Peyer's patch (tissue), 4 donors: ENCODE data around the gene FAM20A. TPM values are rescaled to one million over a fixed set of nuclear protein-coding genes. Genes with fewer than 3 reads are reported as not detected.

Experiments used
- DNase-seq, 3 donors: peaks; one replicate each; pipeline ENCODE4 v3.0.0-alpha.2; 2017 to 2019
- H3K27ac ChIP-seq, 4 donors: fragments of 200-600 bp; sonication (generic); one replicate each; pipeline ENCODE4 v1.5.1; 2016 to 2019
- H3K27me3 ChIP-seq, 2 donors: fragments of 200-600 bp; sonication (generic); one replicate each; pipeline ENCODE4 v1.5.1; 2019
- H3K36me3 ChIP-seq, 3 donors: fragments of 200-600 bp; sonication (generic); one replicate each; pipeline ENCODE4 v1.5.1; 2016 to 2019
- H3K4me1 ChIP-seq, 4 donors: fragments of 200-600 bp; sonication (generic); one replicate each; pipeline ENCODE4 v1.5.1; 2016 to 2019
- H3K4me3 ChIP-seq, 4 donors: fragments of 200-600 bp; sonication (generic); 1 replicate in 3 of 4; 2 replicates in 1 of 4; pipeline ENCODE4 v1.5.1; 2016 to 2019; ENCODE audit warnings: mild to moderate bottlenecking in 1 of 4
- H3K9me3 ChIP-seq, 4 donors: fragments of 200-600 bp; sonication (generic); one replicate each; pipeline ENCODE4 v1.5.1; 2016 to 2019; ENCODE audit warnings: mild to moderate bottlenecking in 1 of 4
- CTCF ChIP-seq, 6 experiments: fragments of 450-650 bp in 4 of 6; fragments of 200-600 bp in 2 of 6; sonication (generic) in 1 of 6; IDR thresholded peaks; one replicate each; pipeline ENCODE4 v1.5.1; 2017 to 2019; ENCODE audit warnings: antibody characterized with exemption in 6 of 6, mild to moderate bottlenecking in 3 of 6, moderate library complexity in 1 of 6
- POLR2A ChIP-seq, 2 donors: fragments of 450-650 bp; IDR thresholded peaks; one replicate each; pipeline ENCODE4 v1.5.1; 2017; ENCODE audit warnings: antibody characterized with exemption in 2 of 2, mild to moderate bottlenecking in 2 of 2, moderate library complexity in 2 of 2
- total RNA-seq, 4 donors: library from RNA; depleted of rRNA; stranded (reverse); fragments of >200 nt; gene quantifications; one replicate each; pipeline ENCODE4 v1.1.0, GENCODE V29; 2016

FAM20A gene
- total RNA-seq, 4 donors from 2014 or later, result 2.4 to 3.5 (median 2.5) TPM; not detected in 1

GRCh38 chr17:68580236-68580770 is 20.9 kb downstream of the FAM20A start:
- no peaks in the 10 kb centered on the region for H3K36me3 ChIP-seq
- H3K4me1 ChIP-seq, result no peaks in the 10 kb centered on the region
- TF ChIP-seq POLR2A (IDR thresholded peaks at IDR 0.05) (no peak), CTCF (IDR thresholded peaks at IDR 0.05) (no peak)
- H3K4me3 ChIP-seq, result no peak overlapping the region
- DNase-seq, result no peak
- H3K27me3 ChIP-seq, result no peaks in the 10 kb centered on the region
- peak overlapping the region in 3 of 4 donors; percentile 25 to 44 (median 33) for H3K27ac ChIP-seq
- H3K9me3 ChIP-seq, result no peaks in the 10 kb centered on the region

DNA sequence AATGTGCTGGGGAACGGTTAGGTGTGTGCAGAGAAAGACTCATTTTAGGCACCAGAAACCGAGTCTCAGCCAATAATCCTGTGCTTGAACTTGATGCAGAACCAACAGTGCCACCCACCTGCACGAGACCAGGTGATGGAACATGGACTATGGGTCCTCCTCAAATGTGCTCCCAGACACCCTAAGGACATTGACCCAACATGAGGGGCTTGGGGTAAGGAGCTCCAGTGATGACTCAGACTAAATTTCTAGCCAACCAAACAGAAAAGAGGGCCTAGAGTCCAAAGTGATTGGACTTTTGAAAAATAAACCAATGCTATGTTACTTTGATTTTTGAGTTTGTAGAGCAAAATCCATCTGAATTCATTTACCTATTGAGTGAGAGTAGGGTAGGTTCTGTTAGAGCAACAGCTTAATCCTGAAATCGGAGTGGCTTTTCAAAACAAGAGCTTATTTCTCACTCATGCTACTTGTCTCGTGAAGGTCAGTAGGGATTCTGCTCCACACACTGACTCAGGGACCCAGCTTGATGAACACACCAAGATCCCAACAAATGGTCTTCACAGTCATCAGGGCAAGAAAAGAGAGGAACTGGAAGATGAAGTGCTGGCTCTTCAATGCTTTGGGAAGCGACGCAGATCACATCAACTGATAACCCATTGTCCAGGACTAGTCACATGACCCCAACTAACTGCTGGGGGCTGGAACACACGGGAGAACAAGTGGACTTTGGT is 21.8 kb downstream of the FAM20A start:
- H3K4me3 ChIP-seq, result no peak overlapping the region
- H3K27me3 ChIP-seq, result no peaks in the 10 kb centered on the region
- H3K36me3 ChIP-seq, result no peaks in the 10 kb centered on the region
- no peaks in the 10 kb centered on the region for H3K9me3 ChIP-seq
- DNase-seq, result no peak
- H3K4me1 ChIP-seq, result no peaks in the 10 kb centered on the region
- TF ChIP-seq CTCF (IDR thresholded peaks at IDR 0.05) (no peak), POLR2A (IDR thresholded peaks at IDR 0.05) (no peak)
- no peak overlapping the region for H3K27ac ChIP-seq

GRCh38 chr17:68578236-68578635 is 22.9 kb downstream of the FAM20A start:
- no peaks in the 10 kb centered on the region for H3K4me1 ChIP-seq
- DNase-seq, result no peak
- H3K4me3 ChIP-seq, result no peak overlapping the region
- H3K9me3 ChIP-seq, result no peaks in the 10 kb centered on the region
- TF ChIP-seq POLR2A (IDR thresholded peaks at IDR 0.05), result no peak
- TF ChIP-seq CTCF (IDR thresholded peaks at IDR 0.05), result no peak
- no peaks in the 10 kb centered on the region for H3K36me3 ChIP-seq
- no peak overlapping the region for H3K27ac ChIP-seq
- no peaks in the 10 kb centered on the region for H3K27me3 ChIP-seq

DNA sequence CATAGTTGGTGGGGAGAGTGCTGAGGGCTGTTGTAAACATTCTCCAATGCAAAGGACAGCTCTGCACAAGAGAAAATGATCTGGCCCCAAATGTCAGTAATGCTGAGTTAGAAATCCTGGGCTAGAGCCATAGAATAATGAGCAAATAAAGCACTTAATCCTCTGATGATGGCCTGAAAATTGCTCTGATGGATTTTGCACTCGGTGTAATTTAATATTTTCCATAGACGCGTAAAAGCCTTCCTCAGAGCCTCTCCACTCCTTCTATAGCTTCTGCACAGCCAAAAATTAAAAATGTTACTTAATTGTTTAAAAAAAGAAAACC is 23.7 kb downstream of the FAM20A start:
- Histone ChIP-seq H3K27me3 (no peaks in the 10 kb centered on the region), H3K9me3 (no peaks in the 10 kb centered on the region), H3K4me3 (no peak overlapping the region), H3K27ac (peak overlapping the region in 2 of 4 donors; percentile 16 to 22), H3K4me1 (no peaks in the 10 kb centered on the region), H3K36me3 (no peaks in the 10 kb centered on the region)
- no peak for TF ChIP-seq CTCF (IDR thresholded peaks at IDR 0.05)
- TF ChIP-seq POLR2A (IDR thresholded peaks at IDR 0.05), result no peak
- no peak for DNase-seq

DNA sequence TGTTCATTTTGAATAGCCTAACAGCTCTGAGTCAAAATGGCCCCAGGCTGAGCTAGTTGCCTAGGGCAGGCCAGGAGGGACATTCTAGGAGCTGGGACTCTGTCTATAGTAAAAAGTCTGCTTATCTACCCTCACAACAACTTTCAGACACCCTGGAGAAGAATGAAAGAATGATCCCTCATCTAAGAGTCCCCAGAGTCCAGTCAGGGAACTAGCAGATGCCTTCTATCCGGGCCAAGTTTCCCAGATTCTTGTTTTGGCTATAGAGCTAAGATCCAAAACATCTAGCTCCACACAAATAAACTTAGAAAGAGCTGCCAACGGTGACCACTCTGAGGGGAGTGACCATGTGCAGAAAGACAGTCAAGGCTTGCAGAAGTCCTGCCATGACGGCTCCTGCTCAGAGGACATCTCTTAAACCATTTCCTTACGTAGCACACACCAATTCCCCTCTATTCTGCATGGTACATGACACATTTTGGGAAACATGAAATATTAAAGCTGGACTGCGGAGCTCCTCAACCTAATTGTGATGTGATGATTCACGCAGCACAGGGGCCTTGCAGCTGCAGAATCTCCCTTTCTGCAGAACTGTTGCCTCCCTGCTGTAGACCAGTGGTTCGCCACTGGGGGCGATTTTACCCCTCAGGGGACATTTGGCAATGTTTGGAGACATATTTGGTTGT is 24.2 kb downstream of the FAM20A start:
- Histone ChIP-seq H3K36me3 (no peaks in the 10 kb centered on the region), H3K27ac (peak overlapping the region in 3 of 4 donors; percentile 11 to 30 (median 16)), H3K4me3 (no peak overlapping the region), H3K27me3 (no peaks in the 10 kb centered on the region), H3K9me3 (no peaks in the 10 kb centered on the region), H3K4me1 (no peaks in the 10 kb centered on the region)
- TF ChIP-seq POLR2A (IDR thresholded peaks at IDR 0.05) (no peak), CTCF (IDR thresholded peaks at IDR 0.05) (peak in 1 of 6 experiments; percentile 7)
- DNase-seq, result no peak
